M059J (cell line): Measurements from ENCODE around the gene MARCHF11. TPM values are rescaled to one million over a fixed set of nuclear protein-coding genes. Genes with fewer than 3 reads are reported as not detected.
A peak's percentile ranks its signal among the peaks of the same experiment; 100 is the strongest.

Experiments
- DNase-seq: peaks from one replicate; pipeline ENCODE4 v3.0.0-alpha.2; 2012; ENCODE audit warnings: low read depth
- total RNA-seq: library from RNA; depleted of rRNA; stranded (reverse); fragments of >200 nt; shearing (Covaris generic); gene quantifications from 2 replicates; pipeline ENCODE4 v1.2.3, GENCODE V29; 2014

MARCHF11 gene
- total RNA-seq, 1 experiment from 2014 or later: 0.30 TPM

- DNase-seq: peak; percentile 67
These were observed 122.3 kb downstream of the MARCHF11 start for GRCh38 chr5:16057277-16057676.

DNA sequence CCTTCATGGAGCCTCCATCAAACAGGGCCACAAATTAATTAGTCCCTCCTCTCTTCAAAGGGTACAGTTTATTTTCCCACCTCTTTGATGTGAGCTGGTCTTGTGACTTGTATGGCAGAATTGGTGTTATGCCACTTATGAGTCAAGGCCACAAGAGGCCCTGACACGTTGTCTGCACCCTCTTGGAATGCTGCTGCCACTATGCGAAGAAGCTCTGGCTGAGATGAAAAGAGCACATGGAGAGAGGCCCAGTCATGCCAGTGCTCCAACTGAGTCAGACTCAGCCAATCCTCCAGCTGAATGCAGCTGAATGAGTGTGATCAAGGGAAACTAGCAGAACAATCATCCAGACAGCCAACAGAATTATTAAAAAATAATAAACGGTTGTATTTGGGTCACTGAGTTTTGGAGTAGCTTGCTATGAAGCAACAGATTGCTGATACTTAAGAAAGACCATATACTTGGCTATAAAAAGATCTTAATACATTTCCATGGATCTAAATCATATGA is 128.3 kb downstream of the MARCHF11 start:
- peak; percentile 87 for DNase-seq

- peak; percentile 54 for DNase-seq
These were observed 129.2 kb downstream of the MARCHF11 start for GRCh38 chr5:16050414-16050813.

GRCh38 chr5:16049761-16050160 is 129.8 kb downstream of the MARCHF11 start:
- peak; percentile 72 for DNase-seq

DNA sequence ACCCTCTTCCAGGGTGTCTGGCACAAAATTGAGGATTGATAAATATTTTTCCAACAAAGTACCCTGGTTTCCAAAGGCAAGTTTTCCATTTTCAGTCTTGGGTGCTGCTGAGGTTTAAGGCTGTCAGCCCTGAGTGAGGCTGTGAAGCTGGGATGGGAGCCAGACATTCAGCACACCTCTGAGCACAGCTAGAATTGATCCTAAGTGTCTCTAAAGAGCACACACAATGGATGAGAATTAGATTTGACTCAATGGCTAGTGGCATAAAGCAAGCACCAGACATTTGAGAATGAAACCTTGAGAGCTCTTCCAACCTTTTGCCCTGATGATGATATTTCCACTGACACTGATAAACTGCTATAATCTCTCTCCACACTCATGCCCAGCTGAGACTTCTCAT is 131.5 kb downstream of the MARCHF11 start:
- no peak for DNase-seq

DNA sequence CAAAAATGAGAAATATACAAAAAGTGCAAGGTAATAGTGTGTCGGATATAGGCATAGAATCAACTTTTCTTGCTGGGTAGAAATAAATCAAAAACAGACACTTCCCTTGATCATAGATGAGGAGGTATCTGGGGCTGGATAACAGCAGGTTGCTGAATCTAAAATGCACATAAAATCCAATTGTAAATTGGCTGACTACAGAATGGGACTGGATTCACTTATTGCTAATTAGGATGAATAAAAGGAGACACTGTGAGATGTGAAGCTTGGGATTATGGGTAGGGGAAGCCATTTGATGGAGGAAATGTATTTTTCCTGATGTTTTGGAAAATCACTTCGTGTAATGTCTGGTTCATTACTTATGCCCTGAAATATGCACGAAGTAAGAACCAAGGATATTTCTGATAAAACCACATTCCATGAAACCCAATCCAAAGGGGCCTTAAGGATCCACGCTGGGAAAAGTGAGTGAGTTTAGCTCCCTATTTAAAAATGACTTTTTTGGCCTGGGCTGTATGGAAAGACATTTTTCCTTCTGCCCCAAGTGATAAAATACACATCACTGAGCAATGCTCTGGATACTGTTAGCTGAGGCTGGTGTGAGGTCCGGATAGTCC is 136.1 kb downstream of the MARCHF11 start:
- DNase-seq: no peak

- DNase-seq: peak; percentile 81
These were observed 142.3 kb downstream of the MARCHF11 start for GRCh38 chr5:16037121-16037845.

GRCh38 chr5:16034319-16035001 is 145.1 kb downstream of the MARCHF11 start:
- DNase-seq: no peak

GRCh38 chr5:16033187-16033925 is 146.2 kb downstream of the MARCHF11 start:
- DNase-seq: peak; percentile 64

DNA sequence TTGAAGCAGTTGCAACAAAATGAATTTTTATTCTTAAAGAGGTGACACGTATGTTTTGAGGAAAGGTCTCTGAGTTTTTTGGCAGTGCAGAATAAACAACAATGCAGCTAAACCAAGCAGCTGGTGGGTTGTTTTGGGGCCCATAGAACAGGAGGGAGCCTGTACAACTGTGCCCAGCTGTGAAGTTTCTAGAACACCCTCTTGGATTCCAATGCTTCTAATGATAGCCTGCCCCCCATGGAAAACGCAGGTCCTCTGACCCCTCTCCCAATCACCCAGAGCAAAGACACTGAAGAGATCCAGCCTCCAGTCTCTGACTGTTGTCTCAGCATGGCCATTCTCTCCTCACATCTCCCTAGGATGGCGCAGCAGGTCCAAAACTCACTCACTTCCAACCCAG is 150.9 kb downstream of the MARCHF11 start:
- DNase-seq: no peak

GRCh38 chr5:16025681-16026080 is 153.9 kb downstream of the MARCHF11 start:
- DNase-seq: no peak

- no peak for DNase-seq
These were observed 160.6 kb downstream of the MARCHF11 start for GRCh38 chr5:16018970-16019369.

DNA sequence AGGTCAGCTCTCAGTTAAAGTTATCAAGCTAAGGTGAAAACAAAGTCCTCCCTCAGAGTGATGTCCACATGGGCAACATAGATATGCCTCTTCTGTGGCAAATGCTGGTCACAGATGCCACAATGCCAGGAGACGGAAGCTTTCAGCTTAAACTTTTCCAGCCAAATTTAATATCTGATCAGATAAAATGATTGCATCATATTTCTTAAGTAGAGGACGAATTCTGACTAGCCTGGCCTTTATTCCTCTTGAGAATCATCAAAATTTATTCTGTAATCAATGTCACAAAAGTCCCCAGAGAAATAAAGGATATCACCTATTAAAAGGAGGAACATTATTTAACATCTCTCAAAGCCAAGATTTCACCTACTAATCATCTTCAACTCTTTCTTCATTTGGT is 161.9 kb downstream of the MARCHF11 start:
- DNase-seq: no peak
